ENCODE data around the gene RNF38.

- TF ChIP-seq CTCF (IDR thresholded peaks at IDR 0.05) (no peak), POLR2A (IDR thresholded peaks at IDR 0.05) (no peak), POLR2AphosphoS5 (IDR thresholded peaks at IDR 0.05) (no peak), EP300 (IDR thresholded peaks at IDR 0.05) (no peak)
Measured at GRCh38 chr9:36314740-36315139, 85.3 kb downstream of the RNF38 start.

Data from stomach (tissue), 4 donors.